Measurements from ENCODE around the gene GPR141. TPM values are rescaled to one million over a fixed set of nuclear protein-coding genes. Genes with fewer than 3 reads are reported as not detected.

Gene GPR141
- total and polyA plus RNA-seq, 3 donors from 2014 or later = 1.8 to 3.5 (median 2.5) TPM

- Histone ChIP-seq H3K27ac (no peak overlapping the region), H3K4me3 (no peak overlapping the region), H3K4me1 (no peaks in the 10 kb centered on the region), H3K36me3 (ENCODE audit: low read depth, missing control alignments) (no peaks in the 10 kb centered on the region), H3K9me3 (no peaks in the 10 kb centered on the region), H3K27me3 (no peaks in the 10 kb centered on the region)
- no peak for DNase-seq
- TF ChIP-seq CTCF (IDR thresholded peaks at IDR 0.05) (no peak), POLR2A (IDR thresholded peaks at IDR 0.05) (no peak)
- intact Hi-C loops (cut with DNase I; ENCODE audit: low total_unique reads) = no loop called here
- WGBS, 2 donors = 53 to 61% methylated on average over 5 of the region's 5 CpGs
Measured at GRCh38 chr7:37674531-37674930, 9.0 kb upstream of the GPR141 start.

GRCh38 chr7:37675749-37676148 is 7.8 kb upstream of the GPR141 start:
- TF ChIP-seq POLR2A (IDR thresholded peaks at IDR 0.05) = no peak
- TF ChIP-seq CTCF (IDR thresholded peaks at IDR 0.05) = no peak
- H3K4me3 ChIP-seq = no peak overlapping the region
- H3K4me1 ChIP-seq = no peaks in the 10 kb centered on the region
- H3K9me3 ChIP-seq = no peaks in the 10 kb centered on the region
- no peaks in the 10 kb centered on the region for H3K36me3 ChIP-seq (ENCODE audit: low read depth, missing control alignments)
- no peak for DNase-seq
- H3K27me3 ChIP-seq = no peaks in the 10 kb centered on the region
- WGBS, 2 donors = 79 to 91% methylated on average over 1 of the region's 1 CpG
- intact Hi-C loops (cut with DNase I; ENCODE audit: low total_unique reads) = no loop called here
- H3K27ac ChIP-seq = no peak overlapping the region

- WGBS, 2 donors = 38 to 52% methylated on average over 1 of the region's 1 CpG
- H3K36me3 ChIP-seq (ENCODE audit: low read depth, missing control alignments) = no peaks in the 10 kb centered on the region
- intact Hi-C loops (cut with DNase I; ENCODE audit: low total_unique reads) = no loop called here
Measured at GRCh38 chr7:37684927-37685326, 1.4 kb downstream of the GPR141 start.

GRCh38 chr7:37686556-37687345 is 3.2 kb downstream of the GPR141 start:
- no peaks in the 10 kb centered on the region for H3K4me1 ChIP-seq
- H3K27me3 ChIP-seq = no peaks in the 10 kb centered on the region
- no peak for DNase-seq
- TF ChIP-seq CTCF (IDR thresholded peaks at IDR 0.05) (no peak), POLR2A (IDR thresholded peaks at IDR 0.05) (no peak)
- H3K36me3 ChIP-seq (ENCODE audit: low read depth, missing control alignments) = no peaks in the 10 kb centered on the region
- no peaks in the 10 kb centered on the region for H3K9me3 ChIP-seq
- no peak overlapping the region for H3K4me3 ChIP-seq
- H3K27ac ChIP-seq = no peak overlapping the region
- 79 to 92% methylated on average over 4 of the region's 4 CpGs for WGBS, 2 donors
- intact Hi-C loops (cut with DNase I; ENCODE audit: low total_unique reads) = no loop called here

More at GRCh38 chr7:37684927-37685326, 1.4 kb downstream of the GPR141 start:
- H3K27me3 ChIP-seq = no peaks in the 10 kb centered on the region
- no peak overlapping the region for H3K27ac ChIP-seq
- H3K4me1 ChIP-seq = no peaks in the 10 kb centered on the region
- H3K9me3 ChIP-seq = no peaks in the 10 kb centered on the region
- no peak for DNase-seq
- H3K4me3 ChIP-seq = no peak overlapping the region
- TF ChIP-seq POLR2A (IDR thresholded peaks at IDR 0.05) (no peak), CTCF (IDR thresholded peaks at IDR 0.05) (no peak)

GRCh38 chr7:37690206-37690605 is 6.6 kb downstream of the GPR141 start:
- Histone ChIP-seq H3K36me3 (ENCODE audit: low read depth, missing control alignments) (no peaks in the 10 kb centered on the region), H3K27me3 (no peaks in the 10 kb centered on the region), H3K27ac (no peak overlapping the region), H3K4me1 (no peaks in the 10 kb centered on the region), H3K4me3 (no peak overlapping the region), H3K9me3 (no peaks in the 10 kb centered on the region)
- no peak for DNase-seq
- WGBS, 2 donors = 76 to 90% methylated on average over 11 of the region's 11 CpGs
- TF ChIP-seq POLR2A (IDR thresholded peaks at IDR 0.05) = no peak
- no peak for TF ChIP-seq CTCF (IDR thresholded peaks at IDR 0.05)
- intact Hi-C loops (cut with DNase I; ENCODE audit: low total_unique reads) = no loop called here
